ENCODE results near the gene PPFIBP2. TPM values are rescaled to one million over a fixed set of nuclear protein-coding genes. Genes with fewer than 3 reads are reported as not detected.

PPFIBP2 gene
- total RNA-seq, 1 experiment from 2014 or later: 5.7 TPM

GRCh38 chr11:7648264-7648663 lies 134.5 kb downstream of the PPFIBP2 start:
- intact Hi-C loops (cut with micrococcal nuclease; ENCODE audit: unreplicated experiment): no loop called here
- H3K4me3 ChIP-seq (ENCODE audit: low read depth, low read length, poor library complexity, severe bottlenecking): no peak overlapping the region
- DNase-seq (ENCODE audit: low spot score): no peak
- ChIA-PET POLR2A (ENCODE audit: low non-redundant PET) (no interaction called here), CTCF (no interaction called here)
- no TSS peak for BruUV-seq (replicated peaks)
- no peak for TF ChIP-seq EZH2 (IDR thresholded peaks at IDR 0.05; ENCODE audit: borderline replicate concordance, low read depth, low read length, poor library complexity, severe bottlenecking)
- TF ChIP-seq, protein P1, sequence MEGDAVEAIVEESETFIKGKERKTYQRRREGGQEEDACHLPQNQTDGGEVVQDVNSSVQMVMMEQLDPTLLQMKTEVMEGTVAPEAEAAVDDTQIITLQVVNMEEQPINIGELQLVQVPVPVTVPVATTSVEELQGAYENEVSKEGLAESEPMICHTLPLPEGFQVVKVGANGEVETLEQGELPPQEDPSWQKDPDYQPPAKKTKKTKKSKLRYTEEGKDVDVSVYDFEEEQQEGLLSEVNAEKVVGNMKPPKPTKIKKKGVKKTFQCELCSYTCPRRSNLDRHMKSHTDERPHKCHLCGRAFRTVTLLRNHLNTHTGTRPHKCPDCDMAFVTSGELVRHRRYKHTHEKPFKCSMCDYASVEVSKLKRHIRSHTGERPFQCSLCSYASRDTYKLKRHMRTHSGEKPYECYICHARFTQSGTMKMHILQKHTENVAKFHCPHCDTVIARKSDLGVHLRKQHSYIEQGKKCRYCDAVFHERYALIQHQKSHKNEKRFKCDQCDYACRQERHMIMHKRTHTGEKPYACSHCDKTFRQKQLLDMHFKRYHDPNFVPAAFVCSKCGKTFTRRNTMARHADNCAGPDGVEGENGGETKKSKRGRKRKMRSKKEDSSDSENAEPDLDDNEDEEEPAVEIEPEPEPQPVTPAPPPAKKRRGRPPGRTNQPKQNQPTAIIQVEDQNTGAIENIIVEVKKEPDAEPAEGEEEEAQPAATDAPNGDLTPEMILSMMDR (conservative IDR thresholded peaks at IDR 0.05; ENCODE audit: low read depth, low read length): no peak
- H3K4me1 ChIP-seq (ENCODE audit: insufficient read depth, low read length, poor library complexity, severe bottlenecking): no peaks in the 10 kb centered on the region
- no peaks in the 10 kb centered on the region for H3K36me3 ChIP-seq (ENCODE audit: insufficient read depth, low read length, poor library complexity, severe bottlenecking)
- no peaks in the 10 kb centered on the region for H3K9me3 ChIP-seq (ENCODE audit: low read depth, low read length, poor library complexity, severe bottlenecking)
- H3K27me3 ChIP-seq (replicated peaks; ENCODE audit: insufficient read depth, low read depth, low read length, poor library complexity): no peaks in the 10 kb centered on the region
- H3K27ac ChIP-seq (ENCODE audit: low read depth, low read length, poor library complexity, severe bottlenecking): no peak overlapping the region

DNA sequence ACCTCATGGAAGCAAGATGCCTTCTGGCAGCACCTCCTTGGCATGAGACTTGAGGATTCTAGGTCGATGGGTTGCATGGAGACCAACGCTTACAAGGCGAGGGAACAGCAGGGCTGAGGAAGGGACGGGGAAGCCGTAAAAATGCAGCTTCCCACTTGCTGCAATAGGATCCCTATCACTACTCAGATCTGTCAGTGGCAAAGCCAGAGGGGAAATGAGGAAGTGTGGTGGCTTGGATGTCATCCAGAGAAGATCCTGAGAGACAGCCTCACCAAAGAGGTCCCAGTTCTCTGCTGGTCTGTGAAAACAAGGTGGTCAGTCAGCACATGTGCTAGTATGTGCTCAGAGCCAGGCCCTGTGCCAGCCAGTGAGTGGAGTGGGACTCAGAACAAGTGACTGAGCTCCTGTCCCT lies 137.3 kb downstream of the PPFIBP2 start:
- H3K27ac ChIP-seq (ENCODE audit: low read depth, low read length, poor library complexity, severe bottlenecking): no peak overlapping the region
- no peak overlapping the region for H3K4me3 ChIP-seq (ENCODE audit: low read depth, low read length, poor library complexity, severe bottlenecking)
- H3K27me3 ChIP-seq (replicated peaks; ENCODE audit: insufficient read depth, low read depth, low read length, poor library complexity): no peaks in the 10 kb centered on the region
- TF ChIP-seq EZH2 (IDR thresholded peaks at IDR 0.05; ENCODE audit: borderline replicate concordance, low read depth, low read length, poor library complexity, severe bottlenecking): no peak
- ChIA-PET POLR2A (ENCODE audit: low non-redundant PET) (no interaction called here), CTCF (no interaction called here)
- H3K9me3 ChIP-seq (ENCODE audit: low read depth, low read length, poor library complexity, severe bottlenecking): no peaks in the 10 kb centered on the region
- no peaks in the 10 kb centered on the region for H3K4me1 ChIP-seq (ENCODE audit: insufficient read depth, low read length, poor library complexity, severe bottlenecking)
- no TSS peak for BruUV-seq (replicated peaks)
- intact Hi-C loops (cut with micrococcal nuclease; ENCODE audit: unreplicated experiment): no loop called here
- DNase-seq (ENCODE audit: low spot score): no peak
- no peaks in the 10 kb centered on the region for H3K36me3 ChIP-seq (ENCODE audit: insufficient read depth, low read length, poor library complexity, severe bottlenecking)

DNA sequence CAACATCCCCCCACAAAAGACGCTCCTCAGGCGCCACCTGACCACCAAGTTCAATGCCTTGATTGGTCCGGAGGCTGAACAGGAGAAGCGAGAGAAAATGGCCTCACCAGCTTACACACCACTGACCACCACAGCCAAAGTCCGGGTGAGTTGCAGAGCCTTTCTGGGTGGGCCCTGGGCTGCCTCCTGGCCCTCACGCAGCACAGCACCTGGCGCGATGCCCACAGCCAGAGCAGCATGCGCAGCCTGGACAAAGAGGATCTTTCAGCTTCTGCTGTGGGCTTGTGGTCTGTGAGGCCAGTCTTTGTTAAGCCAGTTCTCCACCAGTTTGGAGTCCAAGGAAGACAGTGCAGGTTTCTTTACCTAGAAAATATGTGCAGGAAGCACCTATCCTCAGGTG lies 137.9 kb downstream of the PPFIBP2 start:
- intact Hi-C loops (cut with micrococcal nuclease; ENCODE audit: unreplicated experiment): no loop called here
- Histone ChIP-seq H3K27me3 (replicated peaks; ENCODE audit: insufficient read depth, low read depth, low read length, poor library complexity) (no peaks in the 10 kb centered on the region), H3K27ac (ENCODE audit: low read depth, low read length, poor library complexity, severe bottlenecking) (no peak overlapping the region), H3K36me3 (ENCODE audit: insufficient read depth, low read length, poor library complexity, severe bottlenecking) (no peaks in the 10 kb centered on the region), H3K4me3 (ENCODE audit: low read depth, low read length, poor library complexity, severe bottlenecking) (no peak overlapping the region), H3K4me1 (ENCODE audit: insufficient read depth, low read length, poor library complexity, severe bottlenecking) (no peaks in the 10 kb centered on the region), H3K9me3 (ENCODE audit: low read depth, low read length, poor library complexity, severe bottlenecking) (no peaks in the 10 kb centered on the region)
- TF ChIP-seq, protein P1 (conservative IDR thresholded peaks at IDR 0.05; ENCODE audit: low read depth, low read length): no peak
- no peak for TF ChIP-seq EZH2 (IDR thresholded peaks at IDR 0.05; ENCODE audit: borderline replicate concordance, low read depth, low read length, poor library complexity, severe bottlenecking)
- POLR2A ChIA-PET (ENCODE audit: low non-redundant PET): no interaction called here
- no peak for DNase-seq (ENCODE audit: low spot score)
- CTCF ChIA-PET: no interaction called here
- no TSS peak for BruUV-seq (replicated peaks)

DNA sequence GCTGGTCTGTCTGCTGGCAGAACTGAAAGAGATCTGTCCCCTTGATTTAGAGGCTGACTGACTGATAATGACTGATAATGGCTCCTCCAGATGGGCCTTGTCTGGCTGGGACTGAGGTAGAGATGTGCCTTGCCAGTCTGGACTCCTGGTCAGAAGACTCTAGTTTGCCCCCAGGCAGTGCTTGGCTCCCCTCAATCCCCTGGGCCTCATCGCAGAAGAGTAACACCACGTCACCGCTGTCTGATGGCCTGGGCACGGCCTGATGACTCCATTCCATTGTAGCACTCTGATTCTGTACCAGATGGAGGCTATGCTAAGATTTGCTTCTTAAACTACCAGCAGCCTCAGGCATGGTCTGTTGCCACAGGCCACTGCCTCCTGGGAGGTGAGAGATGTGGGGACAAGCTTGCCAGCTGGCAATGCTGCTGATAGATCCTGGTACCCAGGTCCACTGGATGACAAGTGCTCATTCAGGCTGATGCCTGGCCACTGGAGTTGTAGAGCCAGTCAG lies 140.5 kb downstream of the PPFIBP2 start:
- no peak for TF ChIP-seq EZH2 (IDR thresholded peaks at IDR 0.05; ENCODE audit: borderline replicate concordance, low read depth, low read length, poor library complexity, severe bottlenecking)
- TF ChIP-seq, protein P1 (conservative IDR thresholded peaks at IDR 0.05; ENCODE audit: low read depth, low read length): no peak
- Histone ChIP-seq H3K4me1 (ENCODE audit: insufficient read depth, low read length, poor library complexity, severe bottlenecking) (no peaks in the 10 kb centered on the region), H3K9me3 (ENCODE audit: low read depth, low read length, poor library complexity, severe bottlenecking) (no peaks in the 10 kb centered on the region), H3K27ac (ENCODE audit: low read depth, low read length, poor library complexity, severe bottlenecking) (no peak overlapping the region), H3K36me3 (ENCODE audit: insufficient read depth, low read length, poor library complexity, severe bottlenecking) (no peaks in the 10 kb centered on the region), H3K4me3 (ENCODE audit: low read depth, low read length, poor library complexity, severe bottlenecking) (no peak overlapping the region), H3K27me3 (replicated peaks; ENCODE audit: insufficient read depth, low read depth, low read length, poor library complexity) (no peaks in the 10 kb centered on the region)
- no TSS peak for BruUV-seq (replicated peaks)
- CTCF ChIA-PET: no interaction called here
- no peak for DNase-seq (ENCODE audit: low spot score)
- POLR2A ChIA-PET (ENCODE audit: low non-redundant PET): no interaction called here
- intact Hi-C loops (cut with micrococcal nuclease; ENCODE audit: unreplicated experiment): no loop called here
